Endothelial cell of umbilical vein (primary cell): ENCODE measurements around the gene NR2F2. TPM values are rescaled to one million over a fixed set of nuclear protein-coding genes. Genes with fewer than 3 reads are reported as not detected.

Source experiments
- BruUV-seq: library from RNA; stranded (reverse); fragments of 400-500 nt; replicated peaks from 2 replicates; lab custom pipeline; 2021; lab: Mats Ljungman, UMichigan
- CTCF ChIA-PET: fragments of 300-600, 350-600 bp; sonication (Branson Sonifier 250); formaldehyde crosslinking; loops from one replicate; lab custom pipeline; 2021; ENCODE audit warnings: antibody characterized with exemption, inconsistent platforms; lab: Charles Lee
- POLR2A ChIA-PET: fragments of 300-600, 350-600 bp; sonication (Branson Sonifier 250); formaldehyde crosslinking; loops from one replicate; lab custom pipeline; 2021; ENCODE audit warnings: antibody characterized with exemption, inconsistent platforms; lab: Charles Lee
- DNase-seq: peaks from one replicate; pipeline ENCODE4 v3.0.0-alpha.2; 2011; ENCODE audit warnings: low read depth, low spot score
- FAIRE-seq: peaks from 2 replicates; lab custom pipeline; 2011; peaks lifted over from hg19 to GRCh38; lab: Jason Lieb, UNC
- H2AFZ ChIP-seq: 2 replicates; pipeline ENCODE4 v1.6.0; 2012; ENCODE audit warnings: low read depth, low read length, control low read depth, inconsistent platforms
- H3K27ac ChIP-seq: 2 replicates; pipeline ENCODE4 v1.5.1; 2011; ENCODE audit warnings: low read depth, mild to moderate bottlenecking, control low read depth, low read length, moderate library complexity; ENCODE audit not compliant: insufficient read depth
- H3K27me3 ChIP-seq, 2 experiments: 2 replicates each; pipeline versions ENCODE4 v1.6.0 to v1.6.1; 2011; ENCODE audit warnings: low read length in 2 of 2, mixed read lengths in 1 of 2; ENCODE audit not compliant: control insufficient read depth in 2 of 2, insufficient read depth in 2 of 2
- H3K36me3 ChIP-seq, 2 experiments: 2 replicates in 1 of 2; 3 replicates in 1 of 2; pipeline ENCODE4 v1.5.1; 2011; ENCODE audit warnings: low read length in 2 of 2, mild to moderate bottlenecking in 1 of 2, moderate library complexity in 1 of 2; ENCODE audit not compliant: control insufficient read depth in 2 of 2, insufficient read depth in 2 of 2; ENCODE audit errors: extremely low read depth in 1 of 2
- H3K4me1 ChIP-seq: 3 replicates; pipeline ENCODE4 v1.5.1; 2011; ENCODE audit warnings: mild to moderate bottlenecking, low read length; ENCODE audit not compliant: control insufficient read depth, insufficient read depth; ENCODE audit errors: extremely low read depth
- H3K4me2 ChIP-seq: 2 replicates; pipeline ENCODE4 v1.6.1; 2011; ENCODE audit warnings: low read length, control low read depth, mixed read lengths; ENCODE audit not compliant: insufficient read depth
- H3K4me3 ChIP-seq, 3 experiments: fragments of 200-600 bp in 1 of 3; sonication (generic), shearing (Covaris generic) in 1 of 3; replicated peaks in 1 of 3; 2 replicates each; pipeline ENCODE4 v1.5.1; 2011 to 2016; ENCODE audit warnings: control low read depth in 3 of 3, low read length in 3 of 3, mild to moderate bottlenecking in 2 of 3, inconsistent platforms in 1 of 3, low read depth in 1 of 3, moderate library complexity in 1 of 3; ENCODE audit not compliant: insufficient read depth in 1 of 3
- H3K79me2 ChIP-seq: 2 replicates; pipeline ENCODE4 v1.6.0; 2012; ENCODE audit warnings: low read length, inconsistent platforms; ENCODE audit not compliant: control insufficient read depth, insufficient read depth
- H3K9ac ChIP-seq: replicated peaks from 2 replicates; pipeline ENCODE3; 2011; ENCODE audit warnings: low read length, control low read depth; ENCODE audit not compliant: insufficient read depth; ENCODE audit errors: extremely low read depth
- H3K9me1 ChIP-seq: replicated peaks from 3 replicates; pipeline ENCODE4 v1.6.0; 2011; ENCODE audit warnings: mild to moderate bottlenecking, low read length; ENCODE audit not compliant: control insufficient read depth, insufficient read depth; ENCODE audit errors: extremely low read depth
- H3K9me3 ChIP-seq: replicated peaks from 2 replicates; pipeline ENCODE4 v1.5.1; 2012; ENCODE audit warnings: low read length, inconsistent platforms; ENCODE audit not compliant: control insufficient read depth, insufficient read depth
- H4K20me1 ChIP-seq: replicated peaks from 2 replicates; pipeline ENCODE3; 2011; ENCODE audit warnings: mild to moderate bottlenecking, low read length; ENCODE audit not compliant: control insufficient read depth, insufficient read depth; ENCODE audit errors: extremely low read depth
- CTCF ChIP-seq, 2 donors: IDR thresholded peaks; 1 replicate in 1 of 2; 2 replicates in 1 of 2; pipeline ENCODE4 v1.5.1; 2011; ENCODE audit warnings: low read length in 2 of 2, mild to moderate bottlenecking in 2 of 2, moderate library complexity in 2 of 2, control low read depth in 1 of 2, inconsistent platforms in 1 of 2, low read depth in 1 of 2; ENCODE audit not compliant: insufficient read depth in 1 of 2; ENCODE audit errors: extremely low read depth in 1 of 2
- EZH2 ChIP-seq: IDR thresholded peaks from 2 replicates; pipeline ENCODE4 v1.6.1; 2012; ENCODE audit warnings: borderline replicate concordance, low read depth, mild to moderate bottlenecking, moderate library complexity, low read length, inconsistent platforms; ENCODE audit not compliant: severe bottlenecking
- GATA2 ChIP-seq: IDR thresholded peaks from 2 replicates; pipeline ENCODE4 v1.7.0; 2011; ENCODE audit warnings: low read depth, mild to moderate bottlenecking, moderate library complexity, mixed read lengths, low read length; ENCODE audit not compliant: insufficient read length, insufficient read depth
- POLR2A ChIP-seq: IDR thresholded peaks from 2 replicates; pipeline ENCODE4 v1.6.1; 2012; ENCODE audit warnings: low read depth, mild to moderate bottlenecking, control low read depth, low read length
- POLR2AphosphoS5 ChIP-seq: IDR thresholded peaks from 2 replicates; pipeline ENCODE4 v1.6.1; 2012; ENCODE audit warnings: low read depth, mild to moderate bottlenecking, control low read depth, low read length, moderate library complexity; ENCODE audit not compliant: insufficient read depth
- dilution Hi-C: fragments of 300-500 bp; cut with MboI; formaldehyde crosslinking; loops from one replicate; pipeline ENCODE4 v1.15.0; 2019; ENCODE audit warnings: low sequenced_read_pairs; ENCODE audit not compliant: extremely low pct_ligation_motif_present
- intact Hi-C: fragments of 100-400 bp; cut with micrococcal nuclease; formaldehyde crosslinking; loops from one replicate; pipeline ENCODE4 v1.10.0; 2022
- polyA plus RNA-seq, 4 experiments: library from polyadenylated mRNA; depleted of rRNA in 3 of 4; stranded (reverse) in 3 of 4; unstranded in 1 of 4; fragments of >200 nt; gene quantifications; 2 replicates each; pipeline versions ENCODE4 v1.2.1 to v1.2.3, GENCODE V29; 2011 to 2012; ENCODE audit warnings: missing spikeins in 1 of 4
- total RNA-seq: library from RNA; stranded (reverse); gene quantifications from 2 replicates; pipeline ENCODE4 v1.2.3, GENCODE V29; 2021

The NR2F2 gene
- total and polyA plus RNA-seq, 2 donors (not counting 3 experiments of a cell fraction or from before 2014, with no cell fraction given): 105 to 182 TPM

GRCh38 chr15:96335411-96336024, 5.0 kb downstream of the NR2F2 start:
- Histone ChIP-seq H3K4me3 (peak overlapping the region; percentile 92 to 99 (median 99)), H3K79me2 (peaks cover 99% of the 10 kb centered on the region), H3K27me3 (no peaks in the 10 kb centered on the region), H3K9ac (peak overlapping the region; percentile 87), H3K4me2 (peak overlapping the region; percentile 97), H3K36me3 (peaks cover 36 to 53% of the 10 kb centered on the region in 2 experiments), H3K9me1 (no peaks in the 10 kb centered on the region), H3K4me1 (no peaks in the 10 kb centered on the region), H3K27ac (peak overlapping the region; percentile 89), H4K20me1 (peaks cover 2% of the 10 kb centered on the region), H3K9me3 (no peaks in the 10 kb centered on the region), H2AFZ (no peak overlapping the region)
- TF ChIP-seq EZH2 (no peak), POLR2AphosphoS5 (peak; percentile 2), POLR2A (peak; percentile 15)
- intact Hi-C loops (no loop called here), dilution Hi-C loops (loop anchor here (25.0 kb wide), 1 partner anchor 1023 kb away; no protein-coding TSS in a partner anchor)
- FAIRE-seq (peak; percentile 35), DNase-seq (peak; percentile 40)
- no TSS peak for BruUV-seq
- ChIA-PET POLR2A (interaction anchor here (0.6 to 4.2 kb wide), 4 partner anchors 8 to 1070 kb away, joined by 3 to 15 read pairs (median 10); no protein-coding TSS in a partner anchor), CTCF (interaction anchor here (0.8 to 3.0 kb wide), 6 partner anchors 8 to 910 kb away, joined by 3 to 21 read pairs (median 4); no protein-coding TSS in a partner anchor)

- dilution Hi-C loops (loop anchor here (25.0 kb wide), 1 partner anchor 1024 kb away; no protein-coding TSS in a partner anchor), intact Hi-C loops (no loop called here)
- peak; percentile 34 for DNase-seq
- H3K9ac ChIP-seq: peak overlapping the region; percentile 87
- peak overlapping the region; percentile 97 for H3K4me2 ChIP-seq
- no peak overlapping the region for H2AFZ ChIP-seq
- H3K36me3 ChIP-seq: peaks cover 36 to 53% of the 10 kb centered on the region in 2 experiments
- no peaks in the 10 kb centered on the region for H3K9me1 ChIP-seq
- no peaks in the 10 kb centered on the region for H3K27me3 ChIP-seq
- peaks cover 100% of the 10 kb centered on the region for H3K79me2 ChIP-seq
- H3K9me3 ChIP-seq: no peaks in the 10 kb centered on the region
- H3K27ac ChIP-seq: peak overlapping the region; percentile 89
- peaks cover 2% of the 10 kb centered on the region for H4K20me1 ChIP-seq
- ChIA-PET POLR2A (interaction anchor here (0.6 to 4.2 kb wide), 9 partner anchors 9 to 1408 kb away, joined by 3 to 15 read pairs (median 6); no protein-coding TSS in a partner anchor), CTCF (interaction anchor here (0.8 to 3.0 kb wide), 8 partner anchors 9 to 1008 kb away, joined by 3 to 21 read pairs (median 4); no protein-coding TSS in a partner anchor)
- FAIRE-seq: no peak
- no peaks in the 10 kb centered on the region for H3K4me1 ChIP-seq
- no TSS peak for BruUV-seq
- TF ChIP-seq CTCF (IDR thresholded peaks at IDR 0.05; ENCODE audit: extremely low read depth in 1 of 2, insufficient read depth in 1 of 2, low read depth in 1 of 2, low read length in 2 of 2) (no peak), GATA2 (peak; percentile 33)
- H3K4me3 ChIP-seq: peak overlapping the region; percentile 92 to 99 (median 99)
Observed at GRCh38 chr15:96336108-96336595, 5.7 kb downstream of the NR2F2 start.
